ENCODE results near the gene GBP7.
"Not testable (repeated sequence)": the region's sequence is repeated elsewhere in the genome, so short reads cannot be mapped to it uniquely, and the experiment has no call there.

The GBP7 gene

GRCh38 chr1:89170170-89171066 is 5.4 kb downstream of the GBP7 start:
- no peak for DNase-seq

- no peak for DNase-seq
Measured at GRCh38 chr1:89169166-89169565, 6.6 kb downstream of the GBP7 start.

- no peak for DNase-seq
Measured at GRCh38 chr1:89167590-89168230, 8.1 kb downstream of the GBP7 start.

- no peak for DNase-seq
Measured at GRCh38 chr1:89166705-89167104, 9.1 kb downstream of the GBP7 start.

GRCh38 chr1:89165811-89166210 is 10.0 kb downstream of the GBP7 start:
- no peak for DNase-seq

GRCh38 chr1:89151047-89151446 is 24.8 kb downstream of the GBP7 start:
- DNase-seq: no peak

GRCh38 chr1:89149976-89150375 is 25.8 kb downstream of the GBP7 start:
- DNase-seq: no peak

- DNase-seq: no peak
Measured at GRCh38 chr1:89149229-89149628, 26.6 kb downstream of the GBP7 start.

GRCh38 chr1:89147678-89148658 is 27.8 kb downstream of the GBP7 start:
- DNase-seq: no peak

GRCh38 chr1:89146721-89147120 is 29.1 kb downstream of the GBP7 start:
- no peak for DNase-seq

- DNase-seq: no peak
Measured at GRCh38 chr1:89143484-89143883, 32.3 kb downstream of the GBP7 start.

GRCh38 chr1:89142160-89142559 is 33.6 kb downstream of the GBP7 start:
- no peak for DNase-seq

- DNase-seq: no peak
Measured at GRCh38 chr1:89133747-89134146, 42.1 kb downstream of the GBP7 start.

- no peak for DNase-seq
Measured at GRCh38 chr1:89130716-89131115, 45.1 kb downstream of the GBP7 start.

GRCh38 chr1:89129911-89130310 is 45.9 kb downstream of the GBP7 start:
- no peak for DNase-seq

GRCh38 chr1:89128003-89128458 is 47.8 kb downstream of the GBP7 start:
- DNase-seq: not testable (repeated sequence)

- DNase-seq: peak; percentile 39
Measured at GRCh38 chr1:89126602-89127565, 48.9 kb downstream of the GBP7 start.

- DNase-seq: no peak
Measured at GRCh38 chr1:89125913-89126580, 49.8 kb downstream of the GBP7 start, which contains the start of gene GBP2. Gene GBP2, minus strand, starts transcription at chr1:89126114. Its CDS starts 4,148 bp downstream, at chr1:89121966.

- no peak for DNase-seq
Measured at GRCh38 chr1:89125240-89125912, 50.4 kb downstream of the GBP7 start.

- no peak for DNase-seq
Measured at GRCh38 chr1:89121641-89122040, 54.2 kb downstream of the GBP7 start.

All from NK-92 treated with Interleukin-12 subunit alpha and Interleukin-12 subunit beta, amount 100 ng/mL, for 24 hours (cell line).